Activated CD4-positive, alpha-beta memory T cell treated with anti-CD3 and anti-CD28 coated beads, Interleukin-2, amount 10 ng/mL, durations not matched to agents 7 days and 5 days (primary cell): Measurements from ENCODE around the gene SAMD4B. TPM values are rescaled to one million over a fixed set of nuclear protein-coding genes. Genes with fewer than 3 reads are reported as not detected.
A peak's percentile ranks its signal among the peaks of the same experiment; 100 is the strongest.
"Not testable (repeated sequence)": the region's sequence is repeated elsewhere in the genome, so short reads cannot be mapped to it uniquely, and the experiment has no call there.

Experiments
- CTCF ChIA-PET: fragments of 350-600 bp; sonication (Branson Sonifier 250); formaldehyde crosslinking; loops from one replicate; lab custom pipeline; 2021; ENCODE audit warnings: antibody characterized with exemption, inconsistent platforms; lab: Charles Lee
- POLR2A ChIA-PET: fragments of 350-600 bp; sonication (Branson Sonifier 250); formaldehyde crosslinking; loops from one replicate; lab custom pipeline; 2021; ENCODE audit warnings: antibody characterized with exemption; lab: Charles Lee
- DNase-seq: peaks from one replicate; pipeline ENCODE4 v3.0.0-alpha.2; 2020
- H3K27ac Mint-ChIP-seq: one replicate; pipeline ENCODE4 v1.8.0; 2021; ENCODE audit warnings: mild to moderate bottlenecking, mixed read lengths
- H3K27me3 Mint-ChIP-seq: one replicate; pipeline ENCODE4 v1.8.0; 2021; ENCODE audit warnings: mixed read lengths
- H3K36me3 Mint-ChIP-seq: one replicate; pipeline ENCODE4 v1.8.0; 2021; ENCODE audit warnings: low read depth, mixed read lengths
- H3K4me1 Mint-ChIP-seq: one replicate; pipeline ENCODE4 v1.8.0; 2021; ENCODE audit warnings: mixed read lengths
- H3K4me3 Mint-ChIP-seq: one replicate; pipeline ENCODE4 v1.8.0; 2021; ENCODE audit warnings: mild to moderate bottlenecking, mixed read lengths
- H3K9me3 Mint-ChIP-seq: one replicate; pipeline ENCODE4 v1.8.0; 2021; ENCODE audit warnings: mixed read lengths
- total RNA-seq, 2 experiments: library from RNA; stranded (reverse); gene quantifications; one replicate each; pipeline ENCODE4 v1.2.3, GENCODE V29; 2021

SAMD4B gene
- total RNA-seq, 2 experiments from 2014 or later, result 53.9 to 54.8 TPM

DNA sequence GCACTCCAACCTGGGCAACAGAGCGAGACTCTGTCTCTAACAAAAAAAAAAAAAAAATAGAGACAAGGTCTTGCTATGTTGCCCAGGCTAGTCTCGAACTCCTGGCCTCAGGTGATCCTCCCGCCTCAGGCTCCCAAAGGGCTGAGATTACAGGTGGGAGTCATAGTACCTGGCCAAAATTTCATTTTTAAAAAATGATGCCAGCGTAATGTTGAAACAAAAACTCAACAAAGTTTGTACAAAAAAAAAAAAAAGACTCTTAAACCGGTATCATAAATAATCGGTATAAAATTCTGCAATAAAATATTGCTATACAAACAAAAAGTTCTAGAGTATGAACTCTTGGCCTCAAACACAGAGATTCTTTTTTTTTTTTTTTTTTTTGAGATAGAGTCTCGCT lies 9.9 kb upstream of the SAMD4B start:
- Mint-ChIP-seq H3K9me3 (no peaks in the 10 kb centered on the region), H3K27ac (no peak overlapping the region), H3K27me3 (no peaks in the 10 kb centered on the region), H3K4me1 (peaks cover 67% of the 10 kb centered on the region), H3K4me3 (no peak overlapping the region), H3K36me3 (peaks cover 54% of the 10 kb centered on the region)
- POLR2A ChIA-PET, result interaction anchor here (0.7 kb wide), 1 partner anchor 220 kb away, joined by 3 read pairs; no protein-coding TSS in a partner anchor
- CTCF ChIA-PET, result no interaction called here
- DNase-seq, result no peak

DNA sequence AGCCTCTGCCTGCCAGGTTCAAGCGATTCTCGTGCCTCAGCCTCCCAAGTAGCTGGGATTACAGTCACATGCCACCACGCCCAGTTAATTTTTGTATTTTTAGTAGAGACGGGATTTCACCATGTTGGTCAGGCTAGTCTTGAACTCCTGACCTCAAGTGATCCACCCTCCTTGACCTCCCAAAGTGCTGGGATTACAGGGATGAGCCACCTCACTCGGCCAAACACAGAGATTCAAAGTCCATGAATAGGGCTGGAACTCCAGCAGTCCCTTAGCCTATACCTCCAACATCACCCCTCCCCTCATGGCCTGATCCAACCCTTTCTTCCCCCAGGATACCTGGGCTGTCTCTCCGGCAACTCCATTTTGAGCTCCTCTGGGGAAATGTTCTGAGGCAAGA lies 9.5 kb upstream of the SAMD4B start:
- CTCF ChIA-PET, DNase-seq, H3K9me3 Mint-ChIP-seq, POLR2A ChIA-PET, H3K27me3 Mint-ChIP-seq: not testable (repeated sequence)
- Mint-ChIP-seq H3K4me1 (peaks cover 69% of the 10 kb centered on the region), H3K4me3 (peak overlapping the region; percentile 32), H3K36me3 (peaks cover 53% of the 10 kb centered on the region), H3K27ac (peak overlapping the region; percentile 63)

DNA sequence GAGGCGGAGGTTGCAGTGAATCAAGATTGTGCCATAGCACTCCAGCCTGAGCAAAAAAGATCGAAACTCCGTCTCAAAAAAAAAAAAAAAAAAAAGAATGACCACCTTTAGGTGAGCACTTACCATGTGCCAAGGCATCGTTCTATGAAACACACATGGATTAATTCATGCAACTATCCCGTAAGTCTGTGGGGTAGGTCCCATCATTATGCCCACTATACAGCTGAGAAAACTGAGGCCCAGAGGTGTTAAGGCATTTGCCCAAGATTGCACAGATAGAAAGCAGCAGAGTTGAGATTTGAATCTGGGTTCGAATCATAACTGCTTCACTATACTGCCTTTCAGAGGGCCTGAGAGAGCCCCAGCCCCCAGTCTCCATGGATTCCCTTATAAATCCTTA lies 8.7 kb upstream of the SAMD4B start:
- H3K4me1 Mint-ChIP-seq, result peaks cover 68% of the 10 kb centered on the region
- H3K9me3 Mint-ChIP-seq, result no peaks in the 10 kb centered on the region
- H3K36me3 Mint-ChIP-seq, result peaks cover 47% of the 10 kb centered on the region
- peak overlapping the region; percentile 61 for H3K4me3 Mint-ChIP-seq
- no peaks in the 10 kb centered on the region for H3K27me3 Mint-ChIP-seq
- ChIA-PET CTCF (interaction anchor here (0.7 to 1.4 kb wide), 2 partner anchors 8 to 21 kb away, joined by 3 to 4 read pairs; no protein-coding TSS in a partner anchor), POLR2A (interaction anchor here (3.3 to 4.1 kb wide), 2 partner anchors 57 to 65 kb away, joined by 25 to 27 read pairs; partner anchors contain the start of genes MED29 and PAF1)
- DNase-seq, result no peak
- peak overlapping the region; percentile 51 for H3K27ac Mint-ChIP-seq

DNA sequence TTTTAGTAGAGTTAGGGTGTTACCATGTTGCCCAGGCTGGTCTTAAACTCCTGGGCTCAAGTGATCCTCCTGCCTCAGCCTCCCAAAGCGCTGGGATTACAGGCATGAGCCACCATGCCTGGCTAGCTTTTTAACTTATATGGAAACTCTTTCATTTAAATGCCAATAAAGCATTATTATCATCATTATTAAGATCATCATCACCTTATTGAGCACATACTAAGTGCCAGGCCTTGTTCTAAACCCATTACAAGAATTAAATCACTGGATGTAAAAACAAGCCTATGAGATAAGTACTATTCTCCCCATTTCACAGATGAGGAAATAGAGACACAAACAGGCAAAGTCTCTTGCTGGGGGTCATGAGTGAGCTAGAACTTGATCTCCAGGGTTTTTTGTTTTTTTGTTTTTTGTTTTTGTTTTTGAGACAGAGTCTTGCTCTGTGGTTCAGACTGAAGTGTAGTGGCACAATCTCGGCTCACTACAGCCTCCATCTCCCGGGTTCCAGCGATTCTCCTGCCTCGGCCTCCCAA lies 7.7 kb upstream of the SAMD4B start:
- H3K4me3 Mint-ChIP-seq, result peak overlapping the region; percentile 98
- H3K27me3 Mint-ChIP-seq, result no peaks in the 10 kb centered on the region
- no peaks in the 10 kb centered on the region for H3K9me3 Mint-ChIP-seq
- peaks cover 39% of the 10 kb centered on the region for H3K36me3 Mint-ChIP-seq
- POLR2A ChIA-PET, result interaction anchor here (1.3 to 4.1 kb wide), 8 partner anchors 11 to 213 kb away, joined by 3 to 27 read pairs (median 16); partner anchors contain the start of genes MED29, PAF1 and PLEKHG2
- DNase-seq, result no peak
- H3K27ac Mint-ChIP-seq, result peak overlapping the region; percentile 97
- peaks cover 60% of the 10 kb centered on the region for H3K4me1 Mint-ChIP-seq
- CTCF ChIA-PET, result interaction anchor here (0.6 to 2.4 kb wide), 7 partner anchors 9 to 569 kb away, joined by 3 to 6 read pairs (median 4); partner anchors contain the start of genes MED29, PAF1 and RPS16

DNA sequence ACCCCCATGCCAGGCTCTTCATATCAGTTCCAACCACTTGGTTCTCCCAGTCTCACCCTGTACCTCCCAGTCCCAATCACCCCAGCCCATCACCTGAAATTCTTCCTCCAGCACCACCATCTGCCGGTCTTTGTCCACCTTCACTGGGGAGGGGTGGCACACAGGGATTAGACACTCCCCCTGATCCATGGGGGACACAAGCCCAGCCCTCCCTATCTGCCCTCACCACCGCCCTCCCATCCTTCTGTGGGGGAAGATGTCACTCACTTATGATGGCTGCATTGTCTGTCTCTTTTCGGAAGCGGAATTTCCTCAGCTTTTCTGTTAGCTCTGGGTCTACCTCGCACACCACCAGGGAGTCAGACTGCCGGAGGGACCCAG lies 7.1 kb upstream of the SAMD4B start:
- no peaks in the 10 kb centered on the region for H3K27me3 Mint-ChIP-seq
- H3K36me3 Mint-ChIP-seq, result peaks cover 35% of the 10 kb centered on the region
- ChIA-PET POLR2A (interaction anchor here (0.8 to 4.1 kb wide), 19 partner anchors 11 to 1928 kb away, joined by 3 to 27 read pairs (median 5); partner anchors contain the start of genes MAP4K1, MED29, MRPS12 and PAF1), CTCF (interaction anchor here (1.0 to 3.0 kb wide), 7 partner anchors 8 to 403 kb away, joined by 3 to 13 read pairs (median 6); partner anchors contain the start of genes MED29, PAF1, PLEKHG2 and RPS16)
- peak; percentile 44 for DNase-seq
- H3K9me3 Mint-ChIP-seq, result no peaks in the 10 kb centered on the region
- H3K4me1 Mint-ChIP-seq, result peaks cover 62% of the 10 kb centered on the region
- H3K27ac Mint-ChIP-seq, result peak overlapping the region; percentile 97
- peak overlapping the region; percentile 98 for H3K4me3 Mint-ChIP-seq

DNA sequence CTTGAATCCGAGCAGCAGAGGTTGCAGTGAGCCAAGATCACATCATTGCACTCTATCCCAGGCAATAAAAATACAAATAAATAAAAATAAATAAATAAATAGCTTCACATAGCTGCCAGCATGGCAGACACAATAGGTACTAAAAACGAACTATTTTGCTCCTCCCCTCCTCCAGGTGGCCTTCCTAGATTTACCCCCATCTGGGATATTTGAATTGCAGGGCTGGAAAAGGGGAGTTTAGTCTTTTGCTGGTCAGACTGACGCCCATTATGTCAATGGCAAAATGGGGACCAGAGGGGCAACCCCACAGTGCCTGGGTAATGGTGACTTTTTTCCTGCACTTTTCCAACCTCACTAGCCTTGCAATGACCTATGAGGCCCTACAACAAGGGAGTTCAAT lies 5.7 kb upstream of the SAMD4B start:
- Mint-ChIP-seq H3K4me3 (peak overlapping the region; percentile 98), H3K27ac (peak overlapping the region; percentile 97), H3K27me3 (no peaks in the 10 kb centered on the region), H3K9me3 (no peaks in the 10 kb centered on the region), H3K4me1 (peaks cover 65% of the 10 kb centered on the region), H3K36me3 (peaks cover 28% of the 10 kb centered on the region)
- ChIA-PET CTCF (interaction anchor here (0.8 to 3.0 kb wide), 7 partner anchors 9 to 375 kb away, joined by 3 to 13 read pairs (median 4); partner anchors contain the start of gene PLEKHG2), POLR2A (interaction anchor here (0.6 to 4.1 kb wide), 19 partner anchors 9 to 211 kb away, joined by 3 to 27 read pairs (median 5); partner anchors contain the start of genes MED29, PAF1, PAK4 and PLEKHG2)
- no peak for DNase-seq

DNA sequence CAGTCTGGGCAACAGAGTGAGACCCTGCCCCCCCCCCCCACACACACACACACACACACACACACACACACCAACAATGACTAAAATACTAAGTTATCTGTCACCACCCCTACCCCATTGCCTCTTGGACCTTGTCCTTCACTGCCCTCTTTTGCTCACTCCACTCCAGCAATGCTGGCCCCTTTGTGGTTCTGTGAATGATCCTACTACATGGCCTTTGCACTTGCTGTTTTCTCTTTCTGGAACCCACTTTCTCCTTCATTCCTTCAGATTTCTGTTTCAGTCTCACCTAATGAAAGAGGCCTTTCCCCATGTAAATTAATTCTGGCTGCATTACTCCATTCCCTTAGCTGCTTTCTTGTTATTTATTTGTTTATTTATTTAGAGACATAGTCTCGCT lies 2.5 kb upstream of the SAMD4B start:
- Mint-ChIP-seq H3K9me3 (no peaks in the 10 kb centered on the region), H3K4me3 (peak overlapping the region; percentile 98), H3K27ac (peak overlapping the region; percentile 95), H3K36me3 (peaks cover 24% of the 10 kb centered on the region), H3K4me1 (peaks cover 69% of the 10 kb centered on the region), H3K27me3 (no peaks in the 10 kb centered on the region)
- CTCF ChIA-PET, result interaction anchor here (0.7 kb wide), 1 partner anchor 198 kb away, joined by 3 read pairs; no protein-coding TSS in a partner anchor
- POLR2A ChIA-PET, result no interaction called here
- no peak for DNase-seq

DNA sequence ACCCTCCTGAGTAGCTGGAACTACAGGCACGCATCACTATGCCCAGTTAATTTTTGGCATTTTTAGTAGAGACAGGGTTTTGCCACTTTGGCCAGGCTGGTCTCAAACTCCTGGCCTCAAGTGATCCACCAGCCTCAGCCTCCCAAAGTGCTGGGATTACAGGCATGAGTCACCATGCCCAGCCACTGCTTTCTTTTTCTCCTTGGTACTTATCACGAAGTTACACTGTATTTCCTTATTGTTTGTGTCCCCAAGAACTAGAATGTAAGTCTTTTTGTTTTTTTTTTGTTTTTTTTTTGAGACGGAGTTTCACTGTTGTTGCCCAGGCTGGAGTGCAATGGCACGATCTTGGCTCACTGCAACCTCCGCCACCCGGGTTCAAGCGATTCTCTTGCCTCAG lies 2.1 kb upstream of the SAMD4B start:
- H3K9me3 Mint-ChIP-seq, H3K27me3 Mint-ChIP-seq, DNase-seq, CTCF ChIA-PET: not testable (repeated sequence)
- Mint-ChIP-seq H3K27ac (peak overlapping the region; percentile 95), H3K4me3 (peak overlapping the region; percentile 98), H3K36me3 (peaks cover 22% of the 10 kb centered on the region), H3K4me1 (peaks cover 69% of the 10 kb centered on the region)
- POLR2A ChIA-PET, result interaction anchor here (1.1 kb wide), 1 partner anchor 91 kb away, joined by 3 read pairs; no protein-coding TSS in a partner anchor

DNA sequence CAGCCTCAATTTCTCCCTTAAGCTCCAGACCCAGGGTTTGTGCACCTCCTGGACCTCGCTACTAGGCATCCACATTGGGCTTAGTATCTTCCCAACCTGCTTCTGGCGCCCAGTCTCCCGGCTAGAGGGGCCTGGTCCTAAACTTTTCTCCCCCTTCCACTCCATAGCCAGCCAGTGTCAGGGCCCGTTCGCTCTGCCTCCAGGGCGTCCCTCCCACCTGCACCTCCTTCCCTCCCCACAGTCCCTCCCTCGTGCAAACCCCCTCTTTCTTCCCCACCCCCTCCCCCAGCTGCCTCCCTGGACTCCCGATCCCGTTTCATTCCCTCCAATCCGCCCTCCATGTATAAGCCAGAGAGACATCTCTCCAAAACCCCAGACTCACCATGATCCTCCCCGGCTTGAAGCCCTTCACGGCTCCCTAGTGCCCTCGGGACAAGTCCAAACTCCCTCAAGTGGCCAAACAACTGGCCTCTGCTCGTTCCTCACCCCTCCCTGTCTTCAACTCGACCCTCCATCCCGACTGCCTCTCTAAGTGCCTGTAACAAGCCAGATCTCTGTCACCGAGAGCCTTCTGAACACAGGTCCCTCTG lies 997 bp upstream of the SAMD4B start:
- H3K27me3 Mint-ChIP-seq, result no peaks in the 10 kb centered on the region
- CTCF ChIA-PET, result no interaction called here
- DNase-seq, result peak; percentile 38
- no peaks in the 10 kb centered on the region for H3K9me3 Mint-ChIP-seq
- peaks cover 14% of the 10 kb centered on the region for H3K36me3 Mint-ChIP-seq
- peak overlapping the region; percentile 95 for H3K27ac Mint-ChIP-seq
- H3K4me1 Mint-ChIP-seq, result peaks cover 75% of the 10 kb centered on the region
- H3K4me3 Mint-ChIP-seq, result peak overlapping the region; percentile 98
- POLR2A ChIA-PET, result interaction anchor here (1.1 to 3.8 kb wide), 4 partner anchors 50 to 94 kb away, joined by 3 to 20 read pairs (median 14); partner anchors contain the start of genes MED29, PAF1, RPS16 and ZFP36

DNA sequence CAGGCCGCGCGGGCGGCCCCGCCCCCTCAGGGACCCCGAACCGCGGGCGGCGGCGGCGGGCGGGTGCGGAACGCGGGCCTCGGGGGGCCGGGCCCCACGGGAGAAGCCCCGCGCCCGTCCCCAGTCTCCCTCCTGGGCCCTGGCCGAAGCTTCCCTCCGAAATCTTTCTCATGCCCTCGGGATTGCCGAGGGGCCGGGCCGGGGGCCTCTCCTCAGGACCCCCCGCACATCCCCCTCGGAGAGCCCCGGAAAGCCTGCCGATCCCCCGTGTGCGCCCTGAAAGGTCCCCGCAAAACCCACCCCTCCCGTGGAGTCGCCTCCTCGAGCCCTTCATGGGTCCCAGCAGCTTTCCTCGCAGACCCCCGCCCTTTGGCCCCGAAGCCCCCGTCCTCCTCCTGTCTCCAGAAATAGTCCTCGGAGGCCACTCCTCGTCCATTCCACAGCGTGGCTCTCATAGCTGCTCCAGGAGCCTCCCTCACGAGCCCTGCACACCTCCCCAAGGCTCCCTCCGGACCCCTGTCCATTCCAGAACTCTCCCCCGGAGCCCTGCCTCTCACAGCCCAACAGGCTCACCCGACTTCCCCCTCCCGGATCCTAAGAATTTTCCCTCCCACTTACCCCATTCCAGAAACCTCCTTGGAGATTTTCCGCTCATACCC lies 555 bp downstream of the SAMD4B start:
- Mint-ChIP-seq H3K27ac (peak overlapping the region; percentile 68), H3K4me3 (peak overlapping the region; percentile 80), H3K36me3 (peaks cover 20% of the 10 kb centered on the region), H3K4me1 (peaks cover 71% of the 10 kb centered on the region), H3K27me3 (no peaks in the 10 kb centered on the region), H3K9me3 (no peaks in the 10 kb centered on the region)
- DNase-seq, result no peak
- CTCF ChIA-PET, result interaction anchor here (0.6 to 1.3 kb wide), 16 partner anchors 8 to 955 kb away, joined by 3 to 14 read pairs (median 4); partner anchors contain the start of genes EID2, GGN, MED29 and PAF1
- POLR2A ChIA-PET, result interaction anchor here (0.9 to 3.8 kb wide), 9 partner anchors 12 to 103 kb away, joined by 3 to 20 read pairs (median 5); partner anchors contain the start of genes MED29, PAF1, PLEKHG2 and RPS16

DNA sequence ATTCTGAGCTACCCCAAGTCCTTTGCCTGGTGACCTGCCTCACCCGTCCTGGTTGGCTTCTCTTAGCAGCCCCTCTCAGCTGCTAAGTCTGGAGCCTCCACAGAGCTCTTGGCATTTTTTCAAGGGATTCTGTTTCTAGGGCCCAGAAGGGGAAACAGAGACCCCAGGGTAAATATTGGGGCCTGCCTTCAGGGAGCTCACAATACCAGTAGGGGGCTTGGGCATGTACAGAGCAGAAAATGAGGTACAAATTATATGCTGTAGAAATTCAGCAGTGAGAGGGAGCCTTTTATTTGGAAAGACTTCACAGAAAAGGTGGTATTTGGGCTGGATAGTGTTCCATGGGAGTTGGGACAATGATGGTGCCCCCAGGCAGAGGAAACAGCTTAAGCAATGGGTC lies 3.7 kb downstream of the SAMD4B start:
- Mint-ChIP-seq H3K9me3 (no peaks in the 10 kb centered on the region), H3K27me3 (no peaks in the 10 kb centered on the region), H3K36me3 (peaks cover 30% of the 10 kb centered on the region), H3K27ac (no peak overlapping the region), H3K4me1 (peaks cover 59% of the 10 kb centered on the region), H3K4me3 (no peak overlapping the region)
- no peak for DNase-seq
- POLR2A ChIA-PET, result interaction anchor here (1.2 to 1.8 kb wide), 3 partner anchors 10 to 66 kb away, joined by 3 to 9 read pairs (median 4); partner anchors contain the start of genes GMFG, PLEKHG2 and ZFP36
- CTCF ChIA-PET, result interaction anchor here (1.1 kb wide), 1 partner anchor 66 kb away, joined by 4 read pairs; the partner anchor contains the start of gene PLEKHG2
